Suprapubic skin (tissue), 4 donors: Measurements from ENCODE around the gene PHLDB3. TPM values are rescaled to one million over a fixed set of nuclear protein-coding genes. Genes with fewer than 3 reads are reported as not detected.

Experiments used
- DNase-seq, 2 donors: peaks; one replicate each; pipeline ENCODE4 v3.0.0-alpha.2; 2019; ENCODE audit warnings: low spot score in 2 of 2
- H3K27ac ChIP-seq: fragments of 200-600 bp; sonication (generic); one replicate; pipeline ENCODE4 v1.5.1; 2019
- H3K27me3 ChIP-seq: fragments of 200-600 bp; sonication (generic); one replicate; pipeline ENCODE4 v1.5.1; 2019
- H3K36me3 ChIP-seq: fragments of 200-600 bp; sonication (generic); one replicate; pipeline ENCODE4 v1.5.1; 2019
- H3K4me1 ChIP-seq: fragments of 200-600 bp; sonication (generic); one replicate; pipeline ENCODE4 v1.5.1; 2019
- H3K4me3 ChIP-seq: fragments of 200-600 bp; sonication (generic); one replicate; pipeline ENCODE4 v1.5.1; 2019; ENCODE audit warnings: mild to moderate bottlenecking
- H3K9me3 ChIP-seq: fragments of 200-600 bp; sonication (generic); one replicate; pipeline ENCODE4 v1.5.1; 2019
- CTCF ChIP-seq, 2 donors: fragments of 200-600 bp in 1 of 2; fragments of 450-650 bp in 1 of 2; sonication (generic) in 1 of 2; IDR thresholded peaks; one replicate each; pipeline ENCODE4 v1.5.1; 2016 to 2019; ENCODE audit warnings: antibody characterized with exemption in 2 of 2, mild to moderate bottlenecking in 1 of 2, moderate library complexity in 1 of 2
- EP300 ChIP-seq: sonication (generic); formaldehyde crosslinking; IDR thresholded peaks from one replicate; pipeline ENCODE4 v1.6.1; 2017; ENCODE audit warnings: antibody characterized with exemption
- POLR2A ChIP-seq, 2 donors: fragments of 450-650 bp; IDR thresholded peaks; one replicate each; pipeline ENCODE4 v1.6.1; 2017; ENCODE audit warnings: antibody characterized with exemption in 2 of 2, mild to moderate bottlenecking in 2 of 2, moderate library complexity in 2 of 2
- POLR2AphosphoS5 ChIP-seq, 3 donors: sonication (generic); formaldehyde crosslinking; IDR thresholded peaks; one replicate each; pipeline ENCODE4 v1.6.1; 2017; ENCODE audit warnings: antibody characterized with exemption in 3 of 3
- WGBS: methylation state at CpG from one replicate; pipeline ENCODE4 v1.1.5; 2018; 5-methylcytosine and 5-hydroxymethylcytosine counted together
- total RNA-seq, 4 donors: library from RNA; depleted of rRNA; stranded (reverse); fragments of >200 nt; gene quantifications; one replicate each; pipeline ENCODE4 v1.1.0, GENCODE V29; 2016

PHLDB3 gene
- total RNA-seq, 4 donors from 2014 or later = 63.2 to 110 (median 72.2) TPM

GRCh38 chr19:43470288-43470687, 34.3 kb downstream of the PHLDB3 start:
- TF ChIP-seq POLR2A (IDR thresholded peaks at IDR 0.05) = no peak
- TF ChIP-seq EP300 = no peak
- no peak for TF ChIP-seq CTCF (IDR thresholded peaks at IDR 0.05)
- no peak for TF ChIP-seq POLR2AphosphoS5 (IDR thresholded peaks at IDR 0.05)

GRCh38 chr19:43469160-43469480, 35.4 kb downstream of the PHLDB3 start:
- peaks cover 55% of the 10 kb centered on the region for H3K4me1 ChIP-seq
- TF ChIP-seq POLR2AphosphoS5 (IDR thresholded peaks at IDR 0.05) (no peak), CTCF (IDR thresholded peaks at IDR 0.05) (no peak), POLR2A (IDR thresholded peaks at IDR 0.05) (no peak), EP300 (no peak)
- 87% methylated on average over 1 of the region's 1 CpG for WGBS
- H3K36me3 ChIP-seq = no peaks in the 10 kb centered on the region
- no peak overlapping the region for H3K4me3 ChIP-seq
- no peaks in the 10 kb centered on the region for H3K9me3 ChIP-seq
- H3K27me3 ChIP-seq = no peaks in the 10 kb centered on the region
- no peak for DNase-seq
- peak overlapping the region; percentile 66 for H3K27ac ChIP-seq

More at GRCh38 chr19:43470288-43470687, 34.3 kb downstream of the PHLDB3 start:
- Histone ChIP-seq H3K27ac (no peak overlapping the region), H3K9me3 (no peaks in the 10 kb centered on the region), H3K4me1 (peaks cover 54% of the 10 kb centered on the region), H3K27me3 (no peaks in the 10 kb centered on the region), H3K4me3 (no peak overlapping the region), H3K36me3 (no peaks in the 10 kb centered on the region)
- 61% methylated on average over 10 of the region's 10 CpGs for WGBS
- DNase-seq = no peak

- Histone ChIP-seq H3K36me3 (no peaks in the 10 kb centered on the region), H3K9me3 (no peaks in the 10 kb centered on the region), H3K27ac (peak overlapping the region; percentile 66), H3K4me1 (peaks cover 59% of the 10 kb centered on the region), H3K4me3 (no peak overlapping the region), H3K27me3 (no peaks in the 10 kb centered on the region)
- DNase-seq = no peak
- WGBS = 75% methylated on average over 4 of the region's 4 CpGs
- TF ChIP-seq POLR2AphosphoS5 (IDR thresholded peaks at IDR 0.05) = no peak
- TF ChIP-seq EP300 = no peak
- no peak for TF ChIP-seq CTCF (IDR thresholded peaks at IDR 0.05)
- no peak for TF ChIP-seq POLR2A (IDR thresholded peaks at IDR 0.05)
These were observed 36.0 kb downstream of the PHLDB3 start for GRCh38 chr19:43468354-43469159.

- no peaks in the 10 kb centered on the region for H3K27me3 ChIP-seq
- TF ChIP-seq EP300 (no peak), POLR2A (IDR thresholded peaks at IDR 0.05) (no peak), POLR2AphosphoS5 (IDR thresholded peaks at IDR 0.05) (no peak), CTCF (IDR thresholded peaks at IDR 0.05) (no peak)
- peaks cover 63% of the 10 kb centered on the region for H3K4me1 ChIP-seq
- no peaks in the 10 kb centered on the region for H3K36me3 ChIP-seq
- DNase-seq = no peak
- WGBS = 75% methylated on average over 4 of the region's 4 CpGs
- H3K9me3 ChIP-seq = no peaks in the 10 kb centered on the region
- H3K4me3 ChIP-seq = no peak overlapping the region
- H3K27ac ChIP-seq = peak overlapping the region; percentile 66
These were observed 36.8 kb downstream of the PHLDB3 start for GRCh38 chr19:43467730-43468129.

- Histone ChIP-seq H3K9me3 (no peaks in the 10 kb centered on the region), H3K27ac (peak overlapping the region; percentile 66), H3K36me3 (no peaks in the 10 kb centered on the region), H3K27me3 (no peaks in the 10 kb centered on the region), H3K4me3 (no peak overlapping the region), H3K4me1 (peaks cover 68% of the 10 kb centered on the region)
- 83% methylated on average over 6 of the region's 6 CpGs for WGBS
- TF ChIP-seq EP300 (no peak), POLR2AphosphoS5 (IDR thresholded peaks at IDR 0.05) (no peak), CTCF (IDR thresholded peaks at IDR 0.05) (no peak), POLR2A (IDR thresholded peaks at IDR 0.05) (no peak)
- no peak for DNase-seq
These were observed 37.3 kb downstream of the PHLDB3 start for GRCh38 chr19:43467276-43467675.
